Retinal pigment epithelial cell (primary cell): Measurements from ENCODE around the gene CBX1.

Source experiments
- DNase-seq: peaks from one replicate; pipeline ENCODE4 v3.0.0-alpha.2; 2010; ENCODE audit warnings: low read depth
- H3K4me3 ChIP-seq: 2 replicates; pipeline ENCODE4 v1.5.1; 2011; ENCODE audit warnings: mild to moderate bottlenecking, low read length, control low read depth, moderate library complexity
- TF ChIP-seq, protein P1 (sequence below): conservative IDR thresholded peaks from 2 replicates; pipeline ENCODE4 v1.5.1; 2011; ENCODE audit warnings: low read depth, low read length, control low read depth, inconsistent platforms

Gene CBX1

DNA sequence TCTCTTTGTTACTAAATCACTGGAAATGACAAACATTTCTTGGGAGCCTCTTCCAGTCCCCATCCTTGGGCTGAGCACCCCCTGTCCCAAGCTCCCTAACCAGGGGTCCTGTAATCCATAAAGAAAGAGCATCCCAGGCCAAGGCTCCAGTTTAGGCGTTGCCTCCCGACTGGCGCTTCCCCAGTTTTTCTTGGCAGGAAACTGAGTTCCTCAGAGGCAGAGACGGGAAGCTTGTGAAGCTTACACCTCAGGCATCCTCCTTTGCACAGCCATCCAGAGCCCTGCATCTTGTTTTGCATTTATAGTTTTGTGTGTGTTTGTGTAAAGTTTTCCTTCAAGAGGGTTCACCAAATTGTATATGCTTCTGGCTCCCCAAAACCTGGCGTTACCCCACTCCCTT lies 70.7 kb downstream of the CBX1 start:
- no peak for DNase-seq
- H3K4me3 ChIP-seq: no peak overlapping the region
- TF ChIP-seq, protein P1, sequence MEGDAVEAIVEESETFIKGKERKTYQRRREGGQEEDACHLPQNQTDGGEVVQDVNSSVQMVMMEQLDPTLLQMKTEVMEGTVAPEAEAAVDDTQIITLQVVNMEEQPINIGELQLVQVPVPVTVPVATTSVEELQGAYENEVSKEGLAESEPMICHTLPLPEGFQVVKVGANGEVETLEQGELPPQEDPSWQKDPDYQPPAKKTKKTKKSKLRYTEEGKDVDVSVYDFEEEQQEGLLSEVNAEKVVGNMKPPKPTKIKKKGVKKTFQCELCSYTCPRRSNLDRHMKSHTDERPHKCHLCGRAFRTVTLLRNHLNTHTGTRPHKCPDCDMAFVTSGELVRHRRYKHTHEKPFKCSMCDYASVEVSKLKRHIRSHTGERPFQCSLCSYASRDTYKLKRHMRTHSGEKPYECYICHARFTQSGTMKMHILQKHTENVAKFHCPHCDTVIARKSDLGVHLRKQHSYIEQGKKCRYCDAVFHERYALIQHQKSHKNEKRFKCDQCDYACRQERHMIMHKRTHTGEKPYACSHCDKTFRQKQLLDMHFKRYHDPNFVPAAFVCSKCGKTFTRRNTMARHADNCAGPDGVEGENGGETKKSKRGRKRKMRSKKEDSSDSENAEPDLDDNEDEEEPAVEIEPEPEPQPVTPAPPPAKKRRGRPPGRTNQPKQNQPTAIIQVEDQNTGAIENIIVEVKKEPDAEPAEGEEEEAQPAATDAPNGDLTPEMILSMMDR: no peak

DNA sequence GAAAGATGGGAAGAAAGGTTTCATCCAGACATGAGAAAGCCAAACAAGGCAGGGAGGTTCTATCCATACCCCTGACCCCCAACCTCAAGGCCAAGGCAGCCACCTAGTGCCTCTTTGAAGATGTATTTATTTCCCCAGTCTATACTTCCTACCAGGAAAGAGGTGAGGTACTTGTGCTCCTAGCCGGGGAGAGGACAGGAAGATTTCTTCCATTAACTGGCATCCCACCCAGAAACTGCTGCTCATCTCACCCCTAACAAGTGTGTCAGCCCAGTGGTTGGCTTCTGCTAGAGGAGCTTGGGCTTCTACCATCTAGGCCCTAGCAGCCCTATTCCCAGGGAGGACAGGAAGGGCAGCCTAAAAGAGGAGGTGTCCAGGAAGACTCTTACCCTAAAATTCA lies 72.5 kb downstream of the CBX1 start:
- H3K4me3 ChIP-seq: no peak overlapping the region
- no peak for DNase-seq
- TF ChIP-seq, protein P1: no peak

- no peak overlapping the region for H3K4me3 ChIP-seq
- TF ChIP-seq, protein P1: no peak
- no peak for DNase-seq
These were observed 73.8 kb downstream of the CBX1 start for GRCh38 chr17:48027322-48027981.

- no peak overlapping the region for H3K4me3 ChIP-seq
- TF ChIP-seq, protein P1: peak; percentile 92
- DNase-seq: peak; percentile 43
These were observed 74.6 kb downstream of the CBX1 start for GRCh38 chr17:48026502-48027321.

DNA sequence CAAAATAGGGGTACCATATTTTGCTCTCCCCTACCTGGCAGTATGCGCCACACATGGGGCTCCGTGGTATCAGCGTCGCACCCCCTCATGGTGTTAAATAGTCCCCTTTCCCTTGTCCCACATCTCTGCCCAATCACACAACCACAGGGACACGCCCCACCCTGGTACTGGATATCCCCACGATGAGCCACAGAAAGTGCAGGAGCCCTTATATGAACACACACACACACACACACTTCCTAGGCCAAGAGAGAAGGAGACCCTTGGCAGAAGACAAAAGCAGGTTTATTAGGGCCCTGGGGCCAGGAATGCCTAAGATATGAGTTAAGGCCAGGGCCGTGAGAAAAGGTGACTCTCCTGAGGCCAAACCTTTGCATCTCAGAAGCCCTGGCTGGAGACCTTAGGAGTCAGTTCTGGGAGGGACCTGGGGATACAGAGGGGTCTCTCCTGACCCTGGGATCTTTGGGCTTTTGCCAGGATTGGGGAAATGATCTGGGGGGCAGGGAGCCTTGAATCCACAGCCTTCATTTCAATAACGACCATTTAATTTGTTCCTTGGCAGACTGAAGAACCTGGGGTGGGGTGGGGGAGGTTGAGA lies 75.3 kb downstream of the CBX1 start:
- DNase-seq: no peak
- TF ChIP-seq, protein P1: no peak
- H3K4me3 ChIP-seq: peak overlapping the region; percentile 59

DNA sequence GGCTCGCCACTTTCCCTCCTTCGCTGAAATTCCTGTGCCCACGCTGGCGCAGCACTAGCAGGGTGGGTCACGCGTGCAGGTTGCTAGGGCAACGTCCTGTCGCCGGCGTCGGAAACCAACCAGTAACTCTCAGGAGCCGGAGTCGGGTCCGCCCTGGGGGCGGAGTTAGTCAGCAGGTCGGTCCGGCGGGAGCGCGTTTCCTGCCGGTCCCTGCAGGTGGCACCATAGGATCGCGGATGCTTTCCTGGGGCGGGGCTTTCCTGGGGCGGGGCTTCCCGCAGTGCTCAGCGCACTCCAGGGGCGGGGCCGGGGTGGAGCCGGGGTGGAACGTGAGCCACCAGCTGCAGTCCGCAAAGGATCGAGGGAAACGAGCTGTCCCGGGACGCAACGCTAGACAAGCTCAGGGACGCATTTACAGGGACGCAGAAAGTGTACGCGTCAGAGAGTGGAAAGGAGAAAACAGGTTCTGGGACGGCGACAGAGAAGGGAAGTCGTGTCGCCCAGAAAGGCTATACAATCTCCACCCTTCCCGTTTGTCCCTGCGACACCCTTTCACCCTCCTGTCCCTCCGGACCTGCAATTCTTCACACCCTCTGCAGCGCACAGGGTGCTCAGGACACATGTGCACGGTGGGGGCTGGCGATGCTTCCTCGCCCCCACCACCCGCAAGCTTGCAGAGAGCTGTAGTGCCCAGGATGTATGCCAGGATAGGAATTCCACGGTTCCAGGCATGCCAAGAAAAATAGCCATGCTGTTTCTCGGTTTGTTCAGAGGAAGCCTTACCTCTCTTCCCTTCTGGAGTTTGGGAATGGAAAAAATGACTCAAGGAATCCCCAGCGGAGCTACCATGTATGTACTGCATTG lies 76.0 kb downstream of the CBX1 start:
- H3K4me3 ChIP-seq: peak overlapping the region; percentile 59
- DNase-seq: peak; percentile 89
- TF ChIP-seq, protein P1: peak; percentile 75
